ENCODE measurements around the gene LAT.

Gene LAT

DNA sequence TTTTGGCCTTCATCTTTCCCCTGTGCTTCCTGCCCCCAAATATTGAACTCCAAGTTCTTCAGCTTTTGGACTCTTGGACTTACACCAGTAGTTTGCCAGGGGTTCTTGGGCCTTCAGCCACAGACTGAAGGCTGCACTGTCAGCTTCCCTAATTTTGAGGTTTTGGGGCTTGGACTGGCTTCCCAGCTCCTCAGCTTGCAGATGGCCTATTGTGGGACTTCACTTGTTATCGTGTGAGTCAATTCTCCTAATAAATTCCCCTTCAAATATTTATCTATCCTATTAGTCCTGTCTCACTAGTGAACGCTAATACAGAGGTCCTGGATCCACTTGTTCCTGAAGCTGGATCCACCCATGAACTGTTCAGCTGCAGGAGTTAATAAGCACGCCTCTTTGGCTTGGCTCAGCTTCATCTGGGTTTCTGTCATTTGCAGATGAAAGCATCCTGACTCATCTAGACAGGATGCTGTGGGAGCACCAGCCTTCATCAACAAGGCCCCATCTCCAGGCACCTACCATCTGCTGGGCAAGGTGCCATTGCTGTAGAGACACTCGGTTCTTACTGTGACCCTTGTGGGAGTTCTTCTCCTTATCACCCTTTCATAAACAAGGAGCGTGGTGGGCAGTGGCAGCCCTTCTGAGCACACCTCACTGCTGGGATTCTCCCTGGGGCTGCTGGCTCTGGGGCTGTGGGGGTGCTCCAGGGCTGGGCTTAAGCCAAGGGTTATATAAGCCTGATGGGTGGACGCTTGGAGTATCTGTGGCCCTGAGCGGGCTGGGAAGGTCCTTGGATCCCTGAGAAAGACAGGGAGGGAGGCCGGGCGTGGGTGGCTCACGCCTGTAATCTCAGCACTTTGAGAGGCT lies 23.1 kb downstream of the LAT start:
- peak in 2 of 4 experiments; percentile 48 to 68 for DNase-seq (ENCODE audit: low read depth in 4 of 4, low spot score in 1 of 4)

GRCh38 chr16:29009050-29009837 lies 24.4 kb downstream of the LAT start:
- DNase-seq (ENCODE audit: low read depth in 4 of 4, low spot score in 1 of 4), result peak in 1 of 4 experiments; percentile 44

DNA sequence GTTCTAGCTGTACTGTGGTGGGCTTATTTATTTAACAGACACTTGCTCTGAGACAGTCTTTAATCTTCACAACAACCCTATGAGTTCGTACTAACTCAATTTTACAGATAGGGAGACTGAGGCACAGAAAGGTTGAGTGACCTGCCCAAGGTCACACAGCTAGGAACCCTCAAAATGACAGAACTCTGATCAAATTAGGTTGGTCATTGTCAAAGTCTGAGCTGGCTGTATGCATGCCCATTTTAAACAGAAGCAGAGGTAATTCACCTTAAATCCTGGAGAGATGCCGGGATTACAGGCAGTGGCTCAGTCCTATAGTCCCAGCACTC lies 24.9 kb downstream of the LAT start:
- DNase-seq (ENCODE audit: low read depth in 4 of 4, low spot score in 1 of 4), result no peak

- DNase-seq (ENCODE audit: low read depth in 4 of 4, low spot score in 1 of 4), result no peak
Measured at GRCh38 chr16:29011112-29011511, 26.3 kb downstream of the LAT start.

- DNase-seq (ENCODE audit: low read depth in 4 of 4, low spot score in 1 of 4), result no peak
Measured at GRCh38 chr16:29011851-29012250, 27.0 kb downstream of the LAT start.

DNA sequence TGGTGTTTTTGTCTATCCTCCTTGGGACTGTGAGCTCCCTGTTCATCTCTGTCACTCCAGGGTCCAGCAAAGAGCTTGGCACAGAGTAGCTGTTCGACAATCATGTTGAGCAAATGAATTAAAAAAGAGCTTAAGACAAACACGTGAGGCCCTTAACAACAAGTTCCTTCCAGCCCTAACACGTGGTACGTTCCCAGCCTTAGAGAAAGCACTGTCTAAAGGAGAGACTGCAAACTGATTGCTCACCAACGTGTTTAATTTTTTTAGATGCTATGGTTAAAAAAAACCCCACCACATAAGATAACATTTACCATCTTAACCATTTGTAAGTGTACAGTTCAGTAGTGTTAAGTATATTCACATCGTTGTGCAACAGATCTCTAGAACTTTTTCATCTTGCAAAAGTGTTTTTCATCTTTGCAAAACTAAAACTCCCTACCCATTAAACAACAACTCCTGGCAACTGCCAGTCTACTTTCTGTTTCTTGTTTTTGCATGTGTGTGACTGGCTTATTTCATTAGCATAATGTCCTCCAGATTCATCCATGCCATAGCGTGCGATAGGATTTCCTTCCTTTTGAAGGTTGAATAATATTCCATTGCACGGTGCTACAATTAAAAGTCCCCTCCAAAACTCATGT lies 28.2 kb downstream of the LAT start:
- no peak for DNase-seq (ENCODE audit: low read depth in 4 of 4, low spot score in 1 of 4)

DNA sequence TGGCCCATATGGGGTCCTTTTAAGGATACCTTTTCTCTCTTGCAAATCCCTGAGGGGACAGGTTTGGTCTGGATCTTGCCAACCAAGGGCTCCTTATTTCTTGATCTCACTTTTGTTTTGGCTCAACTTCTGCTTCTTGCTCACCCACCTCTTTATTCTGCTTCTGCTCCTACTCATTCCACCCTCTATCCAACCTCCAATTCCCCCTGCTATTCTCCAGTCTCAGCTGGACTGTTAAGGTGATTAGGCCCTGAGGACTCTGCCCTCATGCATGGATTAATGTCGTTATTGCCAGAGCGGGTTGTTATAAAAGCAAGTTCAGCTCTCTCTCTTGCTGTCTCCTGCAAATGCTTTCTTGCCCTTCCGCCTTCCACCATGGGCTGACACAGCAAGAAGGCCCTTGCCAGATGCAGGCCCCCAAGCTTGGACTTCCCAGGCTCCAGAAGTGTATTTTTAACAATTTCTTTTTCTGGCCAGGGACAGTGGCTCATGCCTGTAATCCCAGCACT lies 29.8 kb downstream of the LAT start:
- no peak for DNase-seq (ENCODE audit: low read depth in 4 of 4, low spot score in 1 of 4)

- no peak for DNase-seq (ENCODE audit: low read depth in 4 of 4, low spot score in 1 of 4)
Measured at GRCh38 chr16:29022196-29022595, 37.3 kb downstream of the LAT start.

- no peak for DNase-seq (ENCODE audit: low read depth in 4 of 4, low spot score in 1 of 4)
Measured at GRCh38 chr16:29023279-29024277, 38.7 kb downstream of the LAT start.

DNA sequence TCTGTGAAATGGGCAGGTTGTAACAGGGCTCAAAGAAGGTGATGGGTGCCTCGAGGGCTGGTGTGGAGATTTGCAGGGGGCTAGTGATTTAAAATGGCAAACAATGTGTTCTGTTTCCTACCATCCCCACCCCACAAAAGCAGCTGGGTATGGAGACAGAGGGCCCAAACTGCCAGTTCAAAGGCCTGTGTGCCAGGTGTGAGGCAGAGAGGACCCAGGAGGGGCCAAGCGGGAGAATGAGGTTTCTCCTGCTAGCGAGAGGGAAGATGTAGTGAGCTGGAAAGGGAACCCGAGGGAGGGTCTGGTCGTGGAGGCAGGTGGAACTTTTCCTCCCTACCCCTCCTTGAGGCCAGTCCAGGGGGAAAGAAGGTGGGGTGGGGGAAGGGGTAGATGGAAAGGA lies 39.4 kb downstream of the LAT start:
- DNase-seq (ENCODE audit: low read depth in 4 of 4, low spot score in 1 of 4), result no peak

- no peak for DNase-seq (ENCODE audit: low read depth in 4 of 4, low spot score in 1 of 4)
Measured at GRCh38 chr16:29025218-29025617, 40.4 kb downstream of the LAT start.

GRCh38 chr16:29025735-29026134 lies 40.9 kb downstream of the LAT start:
- DNase-seq (ENCODE audit: low read depth in 4 of 4, low spot score in 1 of 4), result no peak

GRCh38 chr16:29028457-29029167 lies 43.8 kb downstream of the LAT start:
- DNase-seq (ENCODE audit: low read depth in 4 of 4, low spot score in 1 of 4), result no peak

DNA sequence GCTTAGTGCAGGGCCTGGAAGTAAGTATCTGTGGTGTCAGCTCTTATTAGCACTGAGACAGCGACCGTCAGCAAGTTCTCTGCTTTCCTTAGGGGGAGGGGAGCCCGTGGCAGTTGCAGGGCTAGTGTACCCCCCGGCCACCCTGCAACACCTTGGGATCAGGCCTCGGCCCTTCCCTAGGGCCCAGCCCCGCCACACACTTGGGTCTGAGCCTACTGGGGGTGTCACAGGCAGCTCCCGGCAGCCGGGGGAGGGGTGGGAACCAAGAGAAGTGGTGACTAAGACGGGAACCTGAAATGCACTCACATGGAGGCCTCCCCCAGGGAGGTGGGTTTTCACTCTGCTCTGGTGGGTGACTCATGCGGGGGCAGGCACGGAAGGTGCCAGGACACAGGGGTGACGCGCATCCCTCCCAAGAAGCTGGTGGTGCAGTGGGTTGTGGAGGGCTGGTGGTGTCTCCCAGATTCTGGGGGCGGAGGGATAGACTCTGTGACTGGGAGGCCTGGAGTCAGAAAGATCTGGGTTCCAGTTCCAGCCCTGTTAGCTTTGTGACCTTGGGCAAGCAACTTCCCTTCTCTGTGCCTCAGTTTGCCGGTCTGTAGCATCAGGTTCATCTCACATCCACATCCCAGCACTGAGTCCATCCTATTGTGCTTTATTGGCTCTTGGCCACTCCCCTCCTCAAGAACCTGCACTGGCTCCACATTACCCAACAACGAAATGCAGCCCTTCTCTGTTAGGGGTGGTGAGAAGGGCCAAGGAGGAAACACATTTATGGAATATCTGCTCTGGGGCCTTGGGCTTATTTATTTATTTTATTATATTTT lies 44.5 kb downstream of the LAT start:
- peak; percentile 70 to 95 (median 77) for DNase-seq (ENCODE audit: low read depth in 4 of 4, low spot score in 1 of 4)

GRCh38 chr16:29030086-29030840 lies 45.4 kb downstream of the LAT start:
- no peak for DNase-seq (ENCODE audit: low read depth in 4 of 4, low spot score in 1 of 4)

All from stimulated activated CD4-positive, alpha-beta T cell treated with anti-CD3 and anti-CD28 coated beads, Interleukin-1b, Interleukin-23, amount 100 ng/mL, for 24 hours (primary cell).